IMR-90 (cell line): ENCODE data around the gene LRRC37A. TPM values are rescaled to one million over a fixed set of nuclear protein-coding genes. Genes with fewer than 3 reads are reported as not detected.
"Not testable (repeated sequence)": the region's sequence is repeated elsewhere in the genome, so short reads cannot be mapped to it uniquely, and the experiment has no call there.

Source experiments
- ATAC-seq: fragments of 200-7000 bp; cut with Tn5 transposase; 2 replicates; pipeline ENCODE4 v1.9.1; 2020; ENCODE audit warnings: low read depth, mild to moderate bottlenecking, moderate library complexity
- Bru-seq: library from RNA; stranded (reverse); fragments of 400-500 nt; gene quantifications from one replicate; lab custom pipeline; 2021; lab: Mats Ljungman, UMichigan
- BruChase-seq, 2 experiments: library from RNA; stranded (reverse); fragments of 400-500 nt; gene quantifications; one replicate each; lab custom pipeline; 2021; lab: Mats Ljungman, UMichigan
- BruUV-seq: library from RNA; stranded (reverse); fragments of 400-500 nt; replicated peaks from 2 replicates; lab custom pipeline; 2021; lab: Mats Ljungman, UMichigan
- CTCF ChIA-PET: fragments of 300-600 bp; formaldehyde crosslinking; extraction: SDS; loops from one replicate; lab custom pipeline; 2021; ENCODE audit warnings: antibody characterized with exemption; lab: Yijun Ruan, JAX
- POLR2A ChIA-PET: fragments of 300-600 bp; sonication (Branson Sonifier 250); formaldehyde crosslinking; loops from one replicate; lab custom pipeline; 2022; ENCODE audit warnings: antibody characterized with exemption; ENCODE audit not compliant: unreplicated experiment; lab: Charles Lee
- DNase-seq: peaks from one replicate; pipeline ENCODE4 v3.0.0; 2013
- H2AFZ ChIP-seq: replicated peaks from 2 replicates; pipeline ENCODE3; 2013; ENCODE audit warnings: low read length, mild to moderate bottlenecking; ENCODE audit not compliant: poor library complexity
- H2AK5ac ChIP-seq: 2 replicates; pipeline ENCODE4 v1.6.1; 2013; ENCODE audit warnings: low read depth, low read length, inconsistent platforms
- H2AK9ac ChIP-seq: replicated peaks from 2 replicates; pipeline ENCODE3; 2013; ENCODE audit warnings: mild to moderate bottlenecking, low read depth, low read length, moderate library complexity; ENCODE audit not compliant: poor library complexity
- H2BK120ac ChIP-seq: 2 replicates; pipeline ENCODE4 v1.6.1; 2013; ENCODE audit warnings: low read depth, low read length, inconsistent platforms
- H2BK15ac ChIP-seq: 3 replicates; pipeline ENCODE4 v1.6.1; 2013; ENCODE audit warnings: low read depth, low read length, inconsistent platforms
- H2BK20ac ChIP-seq: 2 replicates; pipeline ENCODE4 v1.6.1; 2013; ENCODE audit warnings: low read depth, mild to moderate bottlenecking, inconsistent platforms, low read length, moderate library complexity
- H2BK5ac ChIP-seq: 2 replicates; pipeline ENCODE4 v1.6.1; 2013; ENCODE audit warnings: mild to moderate bottlenecking, low read depth, low read length, inconsistent platforms; ENCODE audit not compliant: poor library complexity, severe bottlenecking
- H3K14ac ChIP-seq: replicated peaks from 2 replicates; pipeline ENCODE4 v1.6.1; 2013; ENCODE audit warnings: low read depth, low read length, inconsistent platforms
- H3K18ac ChIP-seq: 2 replicates; pipeline ENCODE4 v1.6.1; 2013; ENCODE audit warnings: low read depth, low read length, control low read depth
- H3K23ac ChIP-seq: 2 replicates; pipeline ENCODE4 v1.6.1; 2013; ENCODE audit warnings: low read depth, low read length, inconsistent platforms
- H3K27ac ChIP-seq: 2 replicates; pipeline ENCODE4 v1.5.1; 2013; ENCODE audit warnings: mild to moderate bottlenecking, control low read depth, low read length; ENCODE audit not compliant: insufficient read depth
- H3K27me3 ChIP-seq: 2 replicates; pipeline ENCODE4 v1.6.1; 2013; ENCODE audit warnings: low read length; ENCODE audit not compliant: control insufficient read depth, insufficient read depth
- H3K36me3 ChIP-seq: 2 replicates; pipeline ENCODE4 v1.6.1; 2013; ENCODE audit warnings: low read length, mixed read lengths; ENCODE audit not compliant: control insufficient read depth, insufficient read depth
- H3K4ac ChIP-seq: 2 replicates; pipeline ENCODE4 v1.6.1; 2013; ENCODE audit warnings: low read depth, low read length, inconsistent platforms
- H3K4me1 ChIP-seq: 2 replicates; pipeline ENCODE4 v1.6.1; 2013; ENCODE audit warnings: low read length, mixed read lengths; ENCODE audit not compliant: control insufficient read depth, insufficient read depth
- H3K4me2 ChIP-seq: 2 replicates; pipeline ENCODE4 v1.6.1; 2013; ENCODE audit warnings: low read depth, mild to moderate bottlenecking, control low read depth, low read length, moderate library complexity
- H3K4me3 ChIP-seq: 2 replicates; pipeline ENCODE4 v1.5.1; 2013; ENCODE audit warnings: low read depth, mild to moderate bottlenecking, control low read depth, low read length, moderate library complexity; ENCODE audit not compliant: insufficient read depth
- H3K56ac ChIP-seq: 2 replicates; pipeline ENCODE4 v1.6.1; 2013; ENCODE audit warnings: low read length, inconsistent platforms; ENCODE audit not compliant: insufficient read depth; ENCODE audit errors: extremely low read depth
- H3K79me1 ChIP-seq, 2 experiments: 2 replicates each; pipeline ENCODE4 v1.6.1; 2013; ENCODE audit warnings: low read length in 2 of 2, inconsistent platforms in 1 of 2, low read depth in 1 of 2
- H3K9ac ChIP-seq: 2 replicates; pipeline ENCODE4 v1.6.1; 2013; ENCODE audit warnings: low read depth, low read length, control low read depth
- H3K9me1 ChIP-seq: 2 replicates; pipeline ENCODE4 v1.6.1; 2013; ENCODE audit warnings: low read length, inconsistent platforms; ENCODE audit not compliant: insufficient read depth
- H3K9me3 ChIP-seq: 2 replicates; pipeline ENCODE4 v1.6.1; 2013; ENCODE audit warnings: low read length; ENCODE audit not compliant: control insufficient read depth, insufficient read depth
- H4K20me1 ChIP-seq: 2 replicates; pipeline ENCODE4 v1.6.1; 2013; ENCODE audit warnings: low read length, inconsistent platforms; ENCODE audit not compliant: insufficient read depth
- H4K5ac ChIP-seq: 2 replicates; pipeline ENCODE4 v1.6.1; 2013; ENCODE audit warnings: mild to moderate bottlenecking, low read depth, low read length, control low read depth
- H4K8ac ChIP-seq, 2 experiments: 2 replicates each; pipeline ENCODE4 v1.6.1; 2013; ENCODE audit warnings: low read depth in 2 of 2, low read length in 2 of 2, control low read depth in 1 of 2, inconsistent platforms in 1 of 2
- H4K91ac ChIP-seq: 2 replicates; pipeline ENCODE4 v1.6.1; 2013; ENCODE audit warnings: low read depth, low read length, inconsistent platforms; ENCODE audit not compliant: insufficient read depth
- WGBS, 2 experiments: methylation state at CpG; one replicate each; pipeline versions ENCODE4 v1.1.5 to v1.1.7; 2013; ENCODE audit warnings: missing lambda C conversion rate in 2 of 2; ENCODE audit not compliant: insufficient read length in 1 of 2; ENCODE audit errors: extremely low coverage in 2 of 2; 5-methylcytosine and 5-hydroxymethylcytosine counted together
- dilution Hi-C: fragments of 300-500 bp; cut with HindIII; formaldehyde crosslinking; loops from one replicate; pipeline ENCODE4 v1.14.3; 2018; ENCODE audit warnings: low sequenced_read_pairs; ENCODE audit not compliant: unreplicated experiment
- in situ Hi-C: fragments of 300-500 bp; cut with MboI; formaldehyde crosslinking; loops from 3 replicates; pipeline ENCODE4 v1.14.3; 2019; ENCODE audit warnings: low sequenced_read_pairs, inconsistent platforms, mixed read lengths
- intact Hi-C: fragments of 100-400 bp; cut with micrococcal nuclease; formaldehyde crosslinking; loops from 2 replicates; pipeline ENCODE4 v1.10.0; 2022
- long read RNA-seq: library from polyadenylated mRNA; unstranded; transcript quantifications from one replicate; pipeline ENCODE4 v2.0.0, GENCODE V29; 2021; ENCODE audit not compliant: unreplicated experiment
- polyA plus RNA-seq, 3 experiments: library from polyadenylated mRNA; depleted of rRNA; stranded (reverse); fragments of >200 nt; gene quantifications; 2 replicates each; pipeline ENCODE4 v1.2.3, GENCODE V29; 2012; ENCODE audit warnings: low replicate concordance in 1 of 3
- total RNA-seq: library from RNA; depleted of rRNA; stranded (reverse); fragments of >200 nt; gene quantifications from 2 replicates; pipeline ENCODE4 v1.2.3, GENCODE V29; 2012; rRNA removed

LRRC37A gene
- 0.56 and 0.72 TPM in 2 replicates for total RNA-seq
- 0.59 and 0.91 TPM in 2 replicates for polyA plus RNA-seq (2012; rRNA removed)
- 0.12 and 0.23 TPM in 2 replicates for polyA plus RNA-seq (2012; cell fraction: cytosol; rRNA removed)
- polyA plus RNA-seq (2012; cell fraction: nucleus; rRNA removed; ENCODE audit: low replicate concordance), result 0.47 and 1.4 TPM in 2 replicates
- Bru-seq, nascent RNA, result percentile 35 among the genes with signal in this experiment
- BruChase-seq, experiment 1, labeled RNA remaining after a 6-hour chase, result percentile 43 among the genes with signal in this experiment
- BruChase-seq, experiment 2, labeled RNA remaining after a 2-hour chase, result percentile 41 among the genes with signal in this experiment
- long read RNA-seq, partial matches to known transcripts, result 1 of 3 reads
- long read RNA-seq, other reads (novel, unspliced or antisense), result 2 of 3 reads

DNA sequence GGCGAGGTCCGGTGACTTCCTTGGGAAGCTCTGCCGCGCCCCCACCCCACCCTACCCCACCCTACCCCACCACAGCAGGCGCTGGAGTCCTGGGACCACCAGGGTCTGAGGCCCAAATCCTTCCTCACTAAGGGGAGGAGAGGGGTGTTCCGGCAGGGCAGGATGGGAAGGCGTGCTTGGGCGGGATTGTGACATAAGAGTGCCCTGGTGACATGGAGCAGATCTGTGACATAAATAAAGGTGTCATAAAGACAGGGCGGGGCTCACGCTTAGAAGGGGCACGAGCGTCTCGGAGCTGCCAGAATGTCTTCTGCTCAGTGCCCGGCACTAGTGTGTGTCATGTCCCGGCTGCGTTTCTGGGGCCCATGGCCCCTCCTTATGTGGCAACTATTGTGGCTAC lies at the start of gene LRRC37A:
LRRC37A (plus strand) TSS at position 301 of the 400 bp plus-strand sequence; CDS start at position 304, 3 bp downstream.
- BruUV-seq, H4K91ac ChIP-seq, H3K79me1 ChIP-seq, ATAC-seq, H3K56ac ChIP-seq, CTCF ChIA-PET, H2AK5ac ChIP-seq, H4K5ac ChIP-seq, H3K4ac ChIP-seq, H3K4me3 ChIP-seq, H2AK9ac ChIP-seq, H3K4me2 ChIP-seq, H4K20me1 ChIP-seq, H3K18ac ChIP-seq, H3K36me3 ChIP-seq, dilution Hi-C loops, H3K27me3 ChIP-seq, H3K9ac ChIP-seq, H2BK15ac ChIP-seq, H2BK120ac ChIP-seq, H3K9me3 ChIP-seq, H2AFZ ChIP-seq, H3K14ac ChIP-seq, in situ Hi-C loops, H2BK20ac ChIP-seq, intact Hi-C loops, H3K23ac ChIP-seq, H3K27ac ChIP-seq, H3K4me1 ChIP-seq, POLR2A ChIA-PET, DNase-seq, H3K9me1 ChIP-seq, H4K8ac ChIP-seq, H2BK5ac ChIP-seq: not testable (repeated sequence)
- no CpG with 5 or more reads among the region's 16 CpGs for WGBS, 2 experiments

- H2BK120ac ChIP-seq, POLR2A ChIA-PET, H2BK20ac ChIP-seq, BruUV-seq, H3K4me1 ChIP-seq, H3K56ac ChIP-seq, H3K9me3 ChIP-seq, H3K9ac ChIP-seq, H3K9me1 ChIP-seq, H4K91ac ChIP-seq, H2AFZ ChIP-seq, H3K14ac ChIP-seq, DNase-seq, H2BK15ac ChIP-seq, H3K23ac ChIP-seq, H3K4me3 ChIP-seq, H2BK5ac ChIP-seq, H2AK5ac ChIP-seq, CTCF ChIA-PET, H2AK9ac ChIP-seq, dilution Hi-C loops, ATAC-seq, H3K18ac ChIP-seq, intact Hi-C loops, in situ Hi-C loops, H4K5ac ChIP-seq, H3K4me2 ChIP-seq, H3K27me3 ChIP-seq, H4K8ac ChIP-seq, H3K4ac ChIP-seq, H3K79me1 ChIP-seq, H3K27ac ChIP-seq, H3K36me3 ChIP-seq, H4K20me1 ChIP-seq: not testable (repeated sequence)
- WGBS, 2 experiments, result 70% methylated on average over 2 of the region's 3 CpGs; no CpG with 5 or more reads in 1 of the 2 experiments
These were observed 45.8 kb upstream of the LRRC37A start for GRCh38 chr17:46249153-46249552.
